ENCODE data around the gene SPPL2A.

Gene SPPL2A

GRCh38 chr15:50686469-50687301 is 78.8 kb downstream of the SPPL2A start, which contains the start of gene TRPM7:
Gene TRPM7 (minus strand): TSS chr15:50686797. CDS start chr15:50686533, 264 bp downstream.
- DNase-seq (ENCODE audit: low read depth in 2 of 2, low spot score in 1 of 2), result peak; percentile 67 to 73

- DNase-seq (ENCODE audit: low read depth in 2 of 2, low spot score in 1 of 2), result peak; percentile 17 to 47
Observed at GRCh38 chr15:50685976-50686468, 79.5 kb downstream of the SPPL2A start.

GRCh38 chr15:50685191-50685975 is 80.1 kb downstream of the SPPL2A start:
- no peak for DNase-seq (ENCODE audit: low read depth in 2 of 2, low spot score in 1 of 2)

GRCh38 chr15:50681467-50681866 is 84.0 kb downstream of the SPPL2A start:
- DNase-seq (ENCODE audit: low read depth in 2 of 2, low spot score in 1 of 2), result no peak

- DNase-seq (ENCODE audit: low read depth in 2 of 2, low spot score in 1 of 2), result no peak
Observed at GRCh38 chr15:50676799-50677483, 88.6 kb downstream of the SPPL2A start.

- DNase-seq (ENCODE audit: low read depth in 2 of 2, low spot score in 1 of 2), result no peak
Observed at GRCh38 chr15:50675535-50676144, 89.9 kb downstream of the SPPL2A start.

GRCh38 chr15:50670115-50670514 is 95.4 kb downstream of the SPPL2A start:
- no peak for DNase-seq (ENCODE audit: low read depth in 2 of 2, low spot score in 1 of 2)

- DNase-seq (ENCODE audit: low read depth in 2 of 2, low spot score in 1 of 2), result no peak
Observed at GRCh38 chr15:50669611-50670010, 95.9 kb downstream of the SPPL2A start.

GRCh38 chr15:50665938-50666337 is 99.6 kb downstream of the SPPL2A start:
- no peak for DNase-seq (ENCODE audit: low read depth in 2 of 2, low spot score in 1 of 2)

- DNase-seq (ENCODE audit: low read depth in 2 of 2, low spot score in 1 of 2), result no peak
Observed at GRCh38 chr15:50655555-50655954, 110.0 kb downstream of the SPPL2A start.

GRCh38 chr15:50653156-50653743 is 112.3 kb downstream of the SPPL2A start:
- no peak for DNase-seq (ENCODE audit: low read depth in 2 of 2, low spot score in 1 of 2)

- no peak for DNase-seq (ENCODE audit: low read depth in 2 of 2, low spot score in 1 of 2)
Observed at GRCh38 chr15:50652671-50653070, 112.8 kb downstream of the SPPL2A start.
